Measurements from ENCODE around the gene ALKBH8.
"Not testable (repeated sequence)": the region's sequence is repeated elsewhere in the genome, so short reads cannot be mapped to it uniquely, and the experiment has no call there.

The ALKBH8 gene, protein sequence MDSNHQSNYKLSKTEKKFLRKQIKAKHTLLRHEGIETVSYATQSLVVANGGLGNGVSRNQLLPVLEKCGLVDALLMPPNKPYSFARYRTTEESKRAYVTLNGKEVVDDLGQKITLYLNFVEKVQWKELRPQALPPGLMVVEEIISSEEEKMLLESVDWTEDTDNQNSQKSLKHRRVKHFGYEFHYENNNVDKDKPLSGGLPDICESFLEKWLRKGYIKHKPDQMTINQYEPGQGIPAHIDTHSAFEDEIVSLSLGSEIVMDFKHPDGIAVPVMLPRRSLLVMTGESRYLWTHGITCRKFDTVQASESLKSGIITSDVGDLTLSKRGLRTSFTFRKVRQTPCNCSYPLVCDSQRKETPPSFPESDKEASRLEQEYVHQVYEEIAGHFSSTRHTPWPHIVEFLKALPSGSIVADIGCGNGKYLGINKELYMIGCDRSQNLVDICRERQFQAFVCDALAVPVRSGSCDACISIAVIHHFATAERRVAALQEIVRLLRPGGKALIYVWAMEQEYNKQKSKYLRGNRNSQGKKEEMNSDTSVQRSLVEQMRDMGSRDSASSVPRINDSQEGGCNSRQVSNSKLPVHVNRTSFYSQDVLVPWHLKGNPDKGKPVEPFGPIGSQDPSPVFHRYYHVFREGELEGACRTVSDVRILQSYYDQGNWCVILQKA

DNA sequence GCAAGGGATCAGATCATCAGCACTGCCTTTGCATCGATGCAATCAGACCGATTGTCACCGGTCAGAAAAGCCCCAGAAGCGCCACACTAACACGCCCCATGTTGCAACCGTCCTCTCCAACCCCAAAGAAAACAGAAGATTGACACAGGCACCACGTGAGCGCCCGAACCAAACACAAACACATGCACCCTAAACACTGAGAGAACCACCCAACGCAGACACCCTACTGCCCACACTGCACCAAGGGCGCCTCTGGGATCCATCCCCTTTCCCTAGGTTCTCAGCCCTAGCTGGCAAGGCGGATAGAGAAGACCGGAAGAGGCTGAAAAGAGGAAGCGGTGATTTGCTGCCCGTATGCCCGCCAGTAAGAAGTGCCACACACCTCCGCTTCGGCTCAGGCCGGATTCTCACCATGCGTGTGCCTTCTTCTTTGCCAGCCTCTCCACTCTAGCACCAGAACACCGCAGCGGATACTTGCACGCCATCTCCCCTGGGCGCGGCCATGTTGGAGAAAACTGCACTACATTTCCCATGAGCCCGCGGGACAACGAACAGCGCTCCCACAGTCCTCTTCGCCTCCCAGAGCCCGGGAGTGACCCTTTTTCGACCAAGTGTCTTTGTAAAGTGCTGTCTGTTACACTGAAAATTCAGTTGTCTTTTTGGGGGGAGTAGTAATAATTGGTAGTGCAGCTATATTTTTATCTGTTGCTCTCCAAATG lies at the start of gene ALKBH8:
Gene ALKBH8, minus strand, starts transcription at position 517 of the 719 bp plus-strand sequence. CDS start 4,842 bp downstream, outside the sequence.
- DNase-seq = peak; percentile 83

DNA sequence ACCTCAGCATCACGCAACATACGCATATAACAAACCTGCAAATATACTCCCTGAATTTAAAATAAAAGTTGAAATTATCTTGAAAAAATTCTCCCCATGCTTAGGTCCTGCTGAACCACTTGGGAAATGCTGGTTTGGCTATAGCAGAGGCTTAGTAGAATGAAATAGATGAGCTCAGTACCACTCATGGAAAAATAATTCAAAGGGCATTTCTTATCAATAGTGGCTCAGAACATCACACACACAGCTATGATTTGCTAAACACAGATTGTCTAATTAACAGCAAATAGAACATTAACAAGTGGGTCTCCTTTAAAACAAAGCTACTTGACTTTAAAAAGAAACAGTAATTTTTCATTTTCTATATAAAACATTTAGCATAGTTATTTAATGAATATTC lies 46.9 kb upstream of the ALKBH8 start:
- no peak for DNase-seq

DNA sequence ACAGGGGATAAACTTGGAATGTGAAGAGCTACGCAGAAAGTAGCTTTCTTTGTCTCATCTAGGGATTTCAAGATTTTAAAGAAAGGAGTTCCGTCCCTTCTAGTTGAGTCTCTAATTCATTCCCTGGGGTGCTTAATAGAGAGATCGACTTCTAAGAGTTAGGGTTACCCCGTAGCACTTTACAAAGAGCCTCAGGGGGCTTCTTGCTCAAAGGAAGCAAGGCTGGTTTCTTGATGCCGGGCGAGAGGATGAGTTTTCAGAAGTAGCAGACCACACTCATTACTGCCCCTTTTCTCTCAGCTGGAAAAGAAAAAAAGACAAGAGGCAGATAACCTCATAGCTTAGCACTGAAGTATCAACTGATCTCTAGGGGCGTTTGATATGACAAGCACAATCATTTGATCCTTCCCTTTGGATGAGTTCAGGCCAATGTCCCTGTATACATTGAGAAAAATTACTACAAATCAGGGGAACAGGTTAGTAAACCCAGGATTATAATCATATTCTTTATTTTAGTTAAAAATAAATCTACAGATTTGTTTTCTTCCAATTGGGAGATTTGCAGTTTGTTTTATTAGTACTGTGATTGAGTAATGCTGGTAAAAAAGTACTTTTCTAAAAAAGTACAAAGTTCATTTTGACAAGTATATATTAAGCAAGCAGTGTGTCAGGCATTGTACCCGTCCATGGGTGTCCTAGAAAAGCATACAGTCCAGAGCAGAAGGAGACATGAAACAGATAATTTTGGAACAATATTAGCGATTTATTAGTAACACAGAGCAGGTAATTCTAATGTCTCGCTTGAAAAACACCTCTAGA lies 44.1 kb upstream of the ALKBH8 start:
- DNase-seq = no peak

DNA sequence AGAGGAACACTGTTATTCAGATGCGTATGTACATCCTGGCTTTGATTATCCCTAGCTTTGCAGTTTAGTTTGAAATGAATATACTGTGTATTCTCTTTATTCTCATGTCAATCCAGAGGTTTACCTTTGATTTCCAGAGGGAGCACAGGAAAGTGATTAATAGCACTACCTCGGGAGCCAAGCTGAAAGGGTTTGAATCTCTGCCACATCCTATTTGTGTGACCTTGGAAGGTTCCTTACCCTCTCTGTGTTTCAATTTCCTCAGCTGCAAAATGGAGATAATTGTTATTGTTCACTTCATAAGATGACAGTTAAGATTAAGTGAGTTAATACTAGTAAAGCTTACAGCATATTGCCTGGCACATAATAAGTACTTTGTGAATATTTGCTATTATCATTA lies 43.3 kb upstream of the ALKBH8 start:
- DNase-seq = no peak

DNA sequence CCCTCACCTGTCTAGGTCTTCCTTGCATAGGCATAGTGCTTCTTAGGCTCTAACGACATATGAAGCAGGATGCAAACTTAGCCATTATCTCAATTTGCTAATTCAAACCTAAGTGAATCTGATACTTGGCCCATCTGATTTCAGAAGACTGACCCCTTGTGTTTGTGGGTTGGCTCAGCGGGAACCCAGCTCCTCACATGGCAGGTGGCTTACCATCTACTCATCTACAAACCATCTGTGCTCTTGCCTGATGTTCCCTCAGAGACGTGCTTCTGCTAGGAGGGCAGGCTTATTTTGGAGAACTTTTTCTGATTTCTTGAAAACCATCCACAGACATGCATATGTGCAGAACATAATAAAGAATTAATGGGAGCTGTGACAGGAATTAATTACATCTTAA lies 40.6 kb upstream of the ALKBH8 start:
- DNase-seq = no peak

- DNase-seq = no peak
These were observed 39.8 kb upstream of the ALKBH8 start for GRCh38 chr11:107605061-107606006.

DNA sequence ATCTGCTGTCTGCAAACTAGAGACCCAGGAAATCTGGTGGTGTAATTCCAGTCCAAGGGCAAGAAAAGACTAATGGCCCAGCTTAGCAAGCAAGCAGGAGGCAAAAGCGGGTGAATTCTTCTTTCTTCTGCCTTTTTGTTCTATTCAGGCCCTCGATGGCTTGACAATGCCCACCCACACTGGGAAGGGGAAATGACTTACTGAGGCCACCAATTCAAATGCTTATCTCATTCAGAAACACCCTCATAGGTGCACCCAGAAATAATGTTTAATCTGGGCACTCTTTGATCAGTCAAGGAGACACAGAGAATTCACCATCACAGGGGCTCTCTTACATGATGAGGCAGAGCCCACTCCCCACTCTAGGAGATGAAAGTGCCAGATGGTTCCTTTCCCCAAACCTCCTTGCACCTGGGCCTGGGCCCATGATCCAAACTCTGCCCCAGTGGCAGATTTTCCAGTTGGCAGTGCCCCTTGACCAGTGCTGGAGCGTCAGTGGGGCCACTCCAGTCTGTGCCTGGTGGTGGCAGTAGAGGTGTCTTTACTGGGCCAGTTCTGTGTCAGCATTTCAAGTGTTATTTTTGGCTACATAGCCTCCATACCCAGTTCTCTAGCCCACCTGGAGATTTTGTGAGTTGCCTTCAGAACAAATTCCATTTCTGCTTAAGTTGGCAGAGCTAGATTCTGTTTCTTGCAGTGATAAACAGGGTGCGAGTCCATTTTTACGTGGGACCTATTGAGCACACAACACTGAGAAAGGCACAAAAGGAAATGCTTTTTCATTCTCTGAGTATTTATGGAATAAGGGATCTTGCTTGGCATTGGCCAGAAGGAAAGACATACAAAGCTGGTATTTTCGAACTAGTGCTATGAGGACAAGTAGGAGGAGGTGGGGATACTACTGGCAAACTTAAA lies 32.9 kb upstream of the ALKBH8 start:
- no peak for DNase-seq

DNA sequence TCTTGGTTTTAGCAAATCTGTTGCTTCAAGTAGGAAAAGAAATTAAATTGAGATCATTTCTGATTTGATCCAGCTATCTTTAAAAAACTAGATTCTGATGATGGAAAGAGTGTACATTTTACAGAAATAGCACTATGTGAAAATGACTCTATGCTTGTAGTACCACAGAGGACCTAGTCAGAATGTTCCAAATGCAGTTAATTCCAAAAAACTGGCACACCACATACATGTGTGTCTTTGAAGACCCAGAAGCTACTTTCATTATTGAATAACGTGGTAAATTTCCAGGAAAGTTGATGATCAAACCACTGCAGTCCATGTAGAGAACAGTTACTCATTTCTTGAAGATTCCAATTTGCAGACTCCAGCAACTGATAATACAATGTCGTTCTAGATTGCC lies 29.2 kb upstream of the ALKBH8 start:
- no peak for DNase-seq

DNA sequence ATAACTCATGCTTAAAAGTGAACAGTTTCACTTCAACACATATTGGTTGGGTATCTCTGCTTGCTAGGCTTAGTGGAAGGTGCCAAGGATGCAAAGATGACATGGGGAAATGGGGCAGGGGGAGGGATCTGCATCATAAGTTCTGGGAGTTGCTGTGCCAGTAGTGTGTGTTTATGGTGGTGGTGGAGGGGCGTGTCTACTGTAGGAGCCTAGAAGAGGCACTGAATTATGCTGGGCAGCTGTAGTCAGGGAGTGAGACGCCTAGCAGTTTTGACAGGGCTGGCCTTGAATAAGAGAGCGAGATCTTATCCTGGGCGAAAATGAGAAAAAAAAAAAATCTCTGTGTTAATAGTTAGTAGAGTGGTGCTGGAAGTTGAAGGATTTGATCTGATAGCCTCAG lies 28.4 kb upstream of the ALKBH8 start:
- DNase-seq = no peak

DNA sequence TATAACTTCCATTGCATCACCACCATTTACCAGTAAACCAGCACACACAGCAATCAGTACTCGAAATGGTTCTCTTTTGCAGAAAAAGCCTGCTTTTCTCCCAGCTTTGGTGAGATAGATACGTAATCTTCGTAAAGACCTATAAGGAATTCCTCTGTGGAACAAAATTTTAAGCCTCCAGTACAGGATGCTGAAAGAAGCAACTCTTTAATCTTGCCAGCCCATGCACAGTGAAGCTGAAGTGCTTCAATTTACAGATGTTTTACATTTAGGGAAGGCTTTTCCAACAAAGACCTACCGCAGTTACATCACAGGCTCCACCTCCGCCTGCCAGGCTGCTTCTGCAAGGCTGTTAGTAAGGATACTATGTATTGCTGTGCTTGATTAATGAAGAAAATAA lies 27.3 kb upstream of the ALKBH8 start:
- no peak for DNase-seq

DNA sequence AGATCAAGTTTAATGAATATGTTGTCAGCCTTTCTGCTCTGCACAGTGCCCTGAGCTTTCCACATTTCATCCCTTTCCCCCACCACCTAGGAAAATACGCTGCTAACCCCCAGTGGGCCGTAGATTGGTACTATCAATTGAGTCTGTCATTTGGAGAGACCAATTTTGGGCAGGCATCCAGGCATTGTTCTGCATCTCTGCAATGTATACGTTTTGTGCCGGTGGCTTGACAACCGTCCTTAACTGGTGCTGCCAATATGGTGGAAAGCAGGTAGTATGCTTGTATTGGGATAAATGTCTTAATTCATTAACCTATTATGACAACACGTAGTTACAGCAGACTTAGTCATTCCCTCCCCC lies 26.7 kb upstream of the ALKBH8 start:
- DNase-seq = no peak

DNA sequence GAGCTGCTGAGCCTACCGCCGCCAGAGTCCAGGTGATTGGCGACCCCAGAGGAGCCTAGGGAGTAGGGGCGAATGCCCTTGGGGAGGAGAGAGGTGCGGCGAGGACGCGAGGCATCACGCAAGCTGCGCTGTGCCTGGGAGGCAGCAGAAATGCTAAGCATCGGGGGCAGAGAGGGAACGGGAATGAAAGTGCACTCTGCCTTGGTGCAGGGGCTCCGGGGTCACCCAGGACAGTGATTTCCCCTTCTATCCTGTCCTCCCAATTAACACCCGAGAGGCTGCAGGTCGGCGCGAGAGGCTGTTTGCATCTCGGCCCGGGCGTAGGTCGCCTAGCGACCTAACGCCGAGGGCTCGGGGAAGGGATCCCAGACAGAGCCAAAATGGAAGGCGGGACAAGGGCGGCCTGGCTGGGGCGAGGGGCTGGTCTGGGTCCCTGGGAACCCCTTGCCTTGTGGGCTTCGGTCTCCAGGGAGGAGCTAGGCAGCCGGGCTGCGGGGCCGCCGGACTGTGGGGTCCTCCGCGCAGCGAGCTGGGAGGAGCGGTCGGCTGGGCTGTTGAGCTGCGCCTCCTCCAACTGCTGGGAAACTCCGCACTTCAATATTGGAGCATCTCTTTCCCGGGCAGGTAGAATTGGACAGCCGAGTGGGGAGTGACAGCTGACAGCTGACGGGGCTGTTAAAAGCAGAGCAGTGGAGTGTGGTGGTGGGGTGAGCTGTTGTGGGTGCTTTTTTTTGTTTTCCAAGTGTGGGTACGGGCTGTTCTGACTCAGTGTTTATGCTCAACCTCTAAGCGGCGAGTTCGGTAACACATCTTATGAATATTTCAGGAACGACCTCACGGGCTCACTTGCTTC lies 26.1 kb upstream of the ALKBH8 start:
- no peak for DNase-seq

DNA sequence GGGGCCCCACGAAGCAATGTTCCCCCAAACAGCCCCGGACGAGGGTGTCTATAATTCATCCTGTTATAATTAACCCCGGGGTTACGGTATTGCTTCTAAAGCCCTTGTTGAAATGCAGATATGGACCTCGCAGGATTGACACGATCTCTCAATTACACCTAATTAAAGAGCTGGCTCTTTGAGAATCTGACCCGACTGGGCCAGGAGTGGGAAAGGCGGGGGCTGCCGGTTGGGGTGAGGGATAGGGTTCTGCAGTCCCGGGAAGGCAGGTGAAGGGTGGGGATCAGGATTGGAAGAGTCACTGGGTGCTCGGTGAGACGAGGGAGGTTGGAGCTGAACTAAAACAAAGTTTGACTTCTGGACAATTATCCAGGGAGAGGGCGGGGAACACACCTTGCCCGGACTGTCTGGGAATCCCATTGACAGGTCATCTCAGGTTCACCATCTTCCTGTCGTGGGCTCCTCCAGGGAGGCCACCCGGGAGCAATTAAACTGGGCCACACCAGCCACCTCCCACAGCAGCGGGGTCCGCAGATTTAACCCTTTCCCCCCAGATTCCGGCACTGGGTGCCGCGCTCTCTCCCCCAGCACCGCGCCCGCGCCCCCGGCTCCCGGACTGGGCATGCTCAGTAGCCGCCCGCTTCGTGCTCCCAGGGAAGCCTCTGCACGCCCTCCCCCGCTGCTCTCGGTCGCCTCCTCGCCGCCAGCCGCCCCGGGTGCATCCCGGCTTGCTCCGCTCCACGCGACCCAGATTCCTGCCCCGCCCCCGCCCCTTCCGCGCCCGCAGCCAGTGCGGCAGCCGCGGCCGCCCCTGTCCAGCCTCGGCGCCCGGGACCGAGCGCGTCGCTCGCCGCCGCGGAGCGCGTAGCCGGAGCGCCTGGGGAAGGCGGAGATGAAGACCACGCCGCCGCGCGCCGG lies 25.2 kb upstream of the ALKBH8 start, which contains the start of gene ELMOD1:
Gene ELMOD1, plus strand, starts transcription at position 688 of the 918 bp plus-strand sequence. CDS start 27,043 bp downstream, outside the sequence.
- peak; percentile 34 for DNase-seq

DNA sequence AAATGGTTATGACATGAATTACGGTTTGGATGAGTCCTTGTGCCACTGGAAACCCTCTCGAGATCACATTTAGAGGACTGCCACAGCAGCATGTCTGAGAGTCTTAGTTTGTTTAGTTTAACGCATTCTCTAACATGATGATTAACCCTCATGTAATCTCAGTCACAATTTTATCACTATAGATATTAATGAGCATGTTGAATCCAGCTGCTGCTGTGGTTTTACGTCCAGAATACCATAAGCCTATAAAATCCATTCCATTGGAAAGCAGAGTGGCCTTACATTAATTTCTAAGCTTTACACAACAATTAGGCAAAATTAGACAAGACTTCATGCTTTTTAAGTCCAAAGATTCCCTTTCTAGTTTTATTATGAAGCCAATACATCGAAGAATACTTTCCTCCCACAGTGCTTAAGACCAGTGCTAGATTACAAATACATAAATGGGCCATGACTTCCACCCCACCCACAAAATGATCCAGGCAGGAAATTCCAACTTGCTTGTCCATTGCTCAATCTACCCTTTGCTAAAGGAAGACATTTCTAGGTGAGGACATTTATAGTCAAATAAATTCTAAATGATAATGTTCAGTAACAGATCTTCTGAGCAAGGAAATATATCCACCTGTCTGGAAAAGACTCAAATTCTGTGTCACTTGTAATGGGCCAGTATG lies 21.9 kb upstream of the ALKBH8 start:
- DNase-seq = no peak

DNA sequence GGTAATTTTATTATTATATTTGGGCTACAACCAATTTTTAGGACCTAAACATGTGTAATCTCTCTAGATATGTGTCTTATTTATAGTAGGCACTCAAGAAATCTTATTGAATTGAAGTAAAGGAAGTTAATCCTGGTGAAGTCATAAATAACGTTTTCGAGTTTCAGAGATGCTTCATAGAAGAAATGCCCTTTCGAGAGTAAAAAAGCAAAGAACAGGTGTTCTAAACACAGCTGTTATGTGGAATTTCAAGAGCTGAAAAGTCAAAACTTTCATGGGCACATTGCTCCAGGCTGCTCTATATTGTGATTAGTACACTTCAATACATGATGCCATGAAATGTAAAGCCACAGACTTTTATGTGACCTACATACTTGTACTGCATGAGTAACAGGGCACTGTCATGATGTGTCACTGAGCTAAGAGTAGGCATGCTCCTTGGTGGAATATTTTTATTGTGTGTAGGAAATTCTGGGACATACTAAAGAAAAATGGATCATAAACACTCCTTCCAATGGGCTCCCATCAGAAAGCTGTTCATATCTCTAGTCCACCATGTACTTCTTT lies 18.2 kb upstream of the ALKBH8 start:
- no peak for DNase-seq

DNA sequence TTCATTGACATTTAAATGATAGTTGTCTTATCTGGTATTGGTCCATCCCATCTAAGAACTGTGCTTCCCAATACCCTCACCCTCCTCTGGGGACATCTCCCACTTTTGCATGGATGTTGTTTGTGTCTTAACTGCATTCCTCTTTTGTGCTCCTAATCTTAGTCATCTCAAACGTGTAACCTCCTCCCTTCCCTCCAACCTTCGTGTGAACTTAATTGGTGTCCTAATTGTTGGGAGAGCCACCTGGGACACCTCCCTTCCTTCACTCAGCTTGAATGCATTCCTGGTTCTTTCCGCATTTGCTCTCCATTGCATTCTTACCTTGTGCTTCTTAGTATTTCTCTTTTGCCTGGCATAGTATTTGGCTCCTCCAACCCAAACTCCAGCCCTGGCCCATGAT lies 15.6 kb upstream of the ALKBH8 start:
- no peak for DNase-seq

- DNase-seq = not testable (repeated sequence)
These were observed 13.6 kb upstream of the ALKBH8 start for GRCh38 chr11:107579169-107579568.

GRCh38 chr11:107577346-107577711 lies 11.8 kb upstream of the ALKBH8 start:
- no peak for DNase-seq
